Measurements from ENCODE around the gene EFHD2.
"Not testable (repeated sequence)": the region's sequence is repeated elsewhere in the genome, so short reads cannot be mapped to it uniquely, and the experiment has no call there.

EFHD2 gene

DNA sequence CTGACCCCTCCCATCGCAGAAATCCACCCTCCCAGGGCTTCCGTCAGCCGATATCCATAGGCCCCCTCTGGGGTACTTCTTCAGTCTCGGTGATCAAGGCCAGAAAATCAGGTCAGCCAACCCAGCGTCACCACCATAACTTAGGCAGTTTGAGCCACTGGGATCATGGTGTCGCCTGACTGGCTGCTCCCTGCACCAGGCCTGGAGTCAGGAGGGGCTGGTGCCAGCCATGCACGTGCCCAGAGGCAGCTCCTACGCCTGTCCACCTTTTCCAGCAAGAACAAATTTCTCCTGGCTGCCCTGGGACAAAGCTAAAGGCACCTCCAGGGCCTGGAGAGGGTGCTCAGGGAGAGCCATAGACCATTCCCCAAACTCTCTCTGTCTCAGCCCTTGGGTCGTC lies 23.8 kb downstream of the EFHD2 start:
- FAIRE-seq, result no peak

DNA sequence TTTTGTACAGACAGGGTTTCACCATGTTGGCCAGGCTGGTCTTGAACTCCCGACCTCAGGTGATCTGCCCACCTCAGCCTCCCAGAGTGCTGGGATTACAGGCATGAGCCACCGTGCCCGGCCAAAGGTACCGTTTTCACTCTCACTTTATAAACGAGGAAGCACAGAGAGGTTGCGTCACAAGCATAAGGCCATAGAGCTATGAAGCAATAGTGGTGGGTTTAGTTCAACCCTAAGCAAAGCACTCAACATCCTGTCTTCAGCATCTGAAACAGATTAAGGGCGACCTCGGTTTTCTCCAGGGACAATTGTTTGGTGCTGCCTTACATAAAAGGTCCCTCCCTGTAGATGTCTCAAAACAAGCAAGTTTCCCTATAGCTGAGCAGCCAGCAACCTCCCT lies 25.1 kb downstream of the EFHD2 start:
- FAIRE-seq, result not testable (repeated sequence)

DNA sequence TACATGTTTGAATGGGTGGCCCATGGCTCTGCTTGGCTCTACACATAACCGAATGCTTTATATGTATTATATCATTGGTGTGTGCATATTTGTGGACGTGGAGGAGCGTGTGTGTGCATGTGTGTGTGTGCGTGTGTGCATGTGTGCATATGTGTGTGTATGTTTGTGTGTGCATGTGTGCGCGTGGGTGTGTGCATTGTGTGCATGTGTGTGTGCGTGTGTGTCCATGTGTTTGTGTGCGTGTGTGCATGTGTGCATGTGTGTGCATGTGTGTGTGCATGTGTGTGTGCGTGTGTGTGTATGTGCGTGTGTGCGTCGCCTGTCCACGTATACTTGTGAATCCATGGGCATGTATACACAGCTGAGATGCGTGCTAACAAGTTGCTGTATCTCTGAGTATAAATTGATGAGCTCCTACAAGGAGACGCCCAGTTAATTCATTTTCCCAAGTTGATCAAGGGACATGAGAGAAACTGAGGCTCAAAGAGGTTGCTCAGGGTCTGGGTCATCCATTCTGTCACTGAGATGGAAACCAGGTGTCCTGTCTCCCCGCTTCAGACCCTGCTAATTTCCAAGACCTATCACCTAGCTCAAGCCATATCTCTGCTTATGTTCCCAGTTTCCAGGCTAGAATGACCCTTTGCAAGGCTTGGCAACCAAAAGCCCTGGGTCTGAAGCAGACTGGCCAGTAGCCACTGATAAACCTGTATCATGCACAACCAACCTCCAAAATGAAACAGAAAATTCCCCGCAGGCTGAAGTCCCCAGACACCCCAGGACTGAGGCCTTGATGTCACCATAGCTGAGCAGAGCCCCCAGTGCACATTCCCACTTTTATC lies 25.8 kb downstream of the EFHD2 start:
- no peak for FAIRE-seq

DNA sequence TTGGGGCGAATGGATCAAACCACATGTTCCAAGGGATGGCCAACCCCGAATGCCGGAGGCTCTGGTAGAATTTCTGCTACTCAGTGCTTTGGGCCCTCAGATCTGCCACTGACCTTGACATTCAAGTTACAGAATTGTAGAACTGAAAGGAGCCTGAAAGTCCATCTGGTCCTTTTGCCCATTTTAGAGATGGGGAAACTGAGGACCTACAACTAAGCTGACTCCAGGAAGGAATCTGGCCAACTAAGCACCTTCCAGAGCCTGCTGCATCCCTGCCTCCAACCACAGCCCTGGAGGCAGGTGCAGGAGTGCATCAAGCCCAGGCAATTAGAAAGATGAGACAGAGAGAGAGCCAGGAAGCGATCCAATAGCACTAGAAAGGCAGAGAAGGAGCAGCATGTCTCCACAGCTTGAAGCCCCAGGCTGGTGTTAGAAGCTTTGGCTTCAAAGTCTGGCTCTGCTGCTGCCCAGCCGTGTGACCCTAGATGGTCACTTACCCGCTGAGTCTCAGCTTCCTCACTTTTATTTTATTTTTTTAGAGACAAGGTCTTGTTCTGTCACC lies 27.3 kb downstream of the EFHD2 start:
- FAIRE-seq, result no peak

DNA sequence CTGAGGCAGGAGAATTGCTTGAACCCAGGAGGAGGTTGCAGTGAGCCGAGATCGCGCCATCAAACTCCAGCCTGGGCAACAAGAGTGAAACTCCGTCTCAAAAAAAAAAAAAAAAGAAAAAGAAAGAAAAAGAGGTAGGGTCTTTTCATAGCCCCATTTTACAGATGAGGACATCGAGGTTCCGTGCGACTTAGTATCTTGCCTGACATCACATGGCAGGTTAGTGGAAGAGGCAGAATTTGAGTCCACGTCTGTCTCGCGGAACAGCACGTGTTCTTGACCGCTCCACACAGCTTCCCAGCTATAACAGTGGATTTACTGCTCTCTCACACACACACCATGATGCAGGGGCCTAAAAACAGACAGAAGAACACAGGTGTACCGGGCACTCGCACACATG lies 29.6 kb downstream of the EFHD2 start:
- FAIRE-seq, result no peak

DNA sequence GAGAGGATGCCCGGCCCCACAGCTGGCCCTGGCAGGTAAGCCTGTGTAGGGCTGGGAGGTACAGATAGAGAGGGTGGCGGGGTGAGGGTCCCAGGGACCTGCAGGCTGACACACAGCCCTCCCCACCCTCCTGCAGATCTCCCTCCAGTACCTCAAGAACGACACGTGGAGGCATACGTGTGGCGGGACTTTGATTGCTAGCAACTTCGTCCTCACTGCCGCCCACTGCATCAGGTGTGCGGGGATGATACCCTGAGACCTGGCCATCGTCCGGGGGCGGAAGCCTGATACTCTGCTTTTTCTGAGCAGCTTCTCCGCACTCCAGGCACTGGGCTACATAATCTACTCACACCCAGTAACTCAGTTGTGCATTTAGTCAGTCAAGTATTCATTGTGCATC lies 30.7 kb downstream of the EFHD2 start:
- no peak for FAIRE-seq

DNA sequence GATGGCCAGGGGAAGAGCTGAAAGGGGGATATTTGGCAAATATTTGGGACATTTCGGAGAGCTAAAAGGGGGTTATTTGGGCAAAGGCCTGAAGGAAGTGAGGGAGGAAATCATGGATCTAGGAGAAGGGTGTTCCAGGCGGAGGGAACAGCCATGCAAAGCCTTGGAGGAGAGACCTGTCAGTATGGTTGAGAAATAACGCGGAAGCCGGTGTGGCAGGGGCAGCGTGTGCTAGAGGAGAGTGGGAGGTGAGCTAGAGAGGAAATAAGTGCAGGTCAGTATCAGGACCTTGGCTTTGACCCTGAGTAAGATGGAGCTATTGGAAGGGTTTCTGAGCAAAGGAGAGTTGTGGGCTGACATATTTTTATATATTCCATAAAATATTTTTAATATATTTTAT lies 31.6 kb downstream of the EFHD2 start:
- FAIRE-seq, result no peak

DNA sequence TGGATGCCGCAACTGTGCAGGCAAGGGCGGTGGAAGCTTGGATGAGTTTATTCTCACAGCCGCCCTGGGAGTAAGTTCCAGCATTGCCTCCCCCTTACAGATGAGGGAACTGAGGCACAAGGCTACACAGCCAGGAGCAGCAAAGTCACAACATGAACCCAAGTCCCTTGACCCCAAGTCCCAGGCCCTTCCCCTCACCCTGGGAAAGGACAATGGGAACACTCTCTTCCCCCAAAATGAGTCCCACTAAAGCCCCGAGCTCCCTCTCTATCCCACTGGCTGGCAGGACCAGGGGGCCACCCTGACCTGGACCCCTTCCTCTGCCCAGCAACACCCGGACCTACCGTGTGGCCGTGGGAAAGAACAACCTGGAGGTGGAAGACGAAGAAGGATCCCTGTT lies 32.4 kb downstream of the EFHD2 start:
- FAIRE-seq, result no peak

DNA sequence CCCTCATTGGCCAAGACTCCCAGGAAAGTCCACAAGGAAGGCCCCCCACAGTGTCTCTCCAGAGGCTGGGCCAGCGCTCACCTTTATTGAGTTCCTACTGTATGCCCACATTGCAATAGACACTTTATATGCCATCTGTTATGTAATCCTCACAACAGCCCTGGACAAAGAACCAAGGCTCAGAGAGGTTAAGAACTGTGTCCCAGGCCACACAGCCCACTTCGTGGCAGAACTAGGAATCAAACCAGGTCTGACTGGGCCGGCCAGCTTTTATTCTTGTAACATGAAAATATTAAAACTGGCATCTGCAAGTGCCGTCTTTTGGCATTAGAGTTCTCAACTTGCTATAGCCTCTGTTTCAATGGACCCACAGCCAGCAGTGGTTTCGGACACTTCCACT lies 33.1 kb downstream of the EFHD2 start:
- no peak for FAIRE-seq

DNA sequence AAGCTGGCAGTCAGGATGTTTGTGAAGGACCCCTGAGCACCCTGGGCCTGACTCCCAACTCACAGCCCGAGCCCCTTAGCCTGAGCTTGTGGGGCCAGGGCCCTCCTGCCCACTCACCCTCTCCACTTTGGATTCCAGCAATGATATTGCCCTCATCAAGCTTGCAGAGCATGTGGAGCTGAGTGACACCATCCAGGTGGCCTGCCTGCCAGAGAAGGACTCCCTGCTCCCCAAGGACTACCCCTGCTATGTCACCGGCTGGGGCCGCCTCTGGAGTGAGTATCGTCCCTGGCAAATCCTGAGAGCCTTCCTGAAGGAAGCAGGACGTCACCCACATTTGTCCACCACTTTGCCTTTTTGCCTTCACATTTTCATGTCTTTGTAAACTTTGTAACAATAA lies 33.6 kb downstream of the EFHD2 start:
- FAIRE-seq, result no peak

DNA sequence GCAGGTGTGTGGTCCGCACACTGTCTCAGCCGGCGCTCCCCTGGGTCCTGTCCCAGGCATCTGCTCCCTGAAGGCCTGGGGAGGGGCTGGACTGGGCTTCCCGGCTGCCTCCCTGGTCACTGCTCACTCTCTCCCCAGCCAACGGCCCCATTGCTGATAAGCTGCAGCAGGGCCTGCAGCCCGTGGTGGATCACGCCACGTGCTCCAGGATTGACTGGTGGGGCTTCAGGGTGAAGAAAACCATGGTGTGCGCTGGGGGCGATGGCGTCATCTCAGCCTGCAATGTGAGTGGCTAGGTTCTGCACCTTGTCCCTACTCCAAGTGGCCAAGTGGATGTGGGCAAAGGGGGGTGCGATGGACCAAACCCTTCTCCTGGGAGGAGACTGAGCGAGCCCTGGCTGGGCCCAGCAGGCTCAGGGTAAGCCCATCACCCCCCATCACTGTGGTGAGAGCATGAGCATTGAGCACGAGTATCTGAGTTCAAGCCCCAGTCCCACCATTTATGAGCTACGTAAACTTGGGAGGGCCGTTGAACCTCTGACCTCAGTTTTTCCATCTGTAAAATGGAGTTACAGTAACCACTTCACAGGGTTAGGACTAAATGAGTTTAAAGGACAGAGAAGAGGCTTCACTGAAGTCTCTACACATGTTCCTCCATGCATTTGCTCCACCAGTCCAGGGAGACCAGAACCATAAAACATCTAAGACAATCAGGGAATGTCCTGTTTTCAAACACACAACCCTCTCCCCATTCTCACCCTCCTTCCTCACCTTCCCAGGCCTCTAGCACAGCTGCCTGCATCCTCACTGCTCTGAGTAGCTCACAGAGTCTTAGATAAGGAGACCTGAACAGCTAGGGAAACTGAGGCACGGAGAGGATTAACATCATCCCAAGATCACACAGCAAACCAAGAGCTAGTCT lies 35.0 kb downstream of the EFHD2 start:
- FAIRE-seq, result no peak

DNA sequence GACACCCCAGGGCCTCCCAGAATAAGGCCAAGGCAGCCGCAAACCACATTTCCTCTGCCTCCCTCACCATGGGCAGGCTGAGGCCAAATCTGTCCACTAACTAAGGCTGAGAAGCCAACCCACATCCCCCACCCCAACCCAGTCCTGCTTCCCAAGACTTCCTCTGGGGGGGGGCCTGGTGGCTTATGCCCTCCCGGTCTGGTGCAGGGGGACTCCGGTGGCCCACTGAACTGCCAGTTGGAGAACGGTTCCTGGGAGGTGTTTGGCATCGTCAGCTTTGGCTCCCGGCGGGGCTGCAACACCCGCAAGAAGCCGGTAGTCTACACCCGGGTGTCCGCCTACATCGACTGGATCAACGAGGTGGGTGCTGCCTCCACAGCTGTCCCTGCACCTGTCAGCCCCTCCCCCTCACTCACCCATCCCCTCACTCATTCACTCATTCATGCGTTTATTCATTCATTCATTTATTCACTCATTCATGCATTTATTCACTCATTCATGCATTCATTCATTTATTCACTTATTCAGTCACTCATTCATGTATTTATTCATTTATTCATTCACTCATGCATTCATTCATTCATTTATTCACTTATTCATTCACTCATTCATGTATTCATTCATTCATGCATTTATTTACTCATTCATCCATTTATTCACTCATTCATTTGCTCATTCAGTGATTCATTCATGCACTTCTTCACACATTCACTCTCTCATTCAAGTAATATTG lies 35.9 kb downstream of the EFHD2 start:
- no peak for FAIRE-seq

DNA sequence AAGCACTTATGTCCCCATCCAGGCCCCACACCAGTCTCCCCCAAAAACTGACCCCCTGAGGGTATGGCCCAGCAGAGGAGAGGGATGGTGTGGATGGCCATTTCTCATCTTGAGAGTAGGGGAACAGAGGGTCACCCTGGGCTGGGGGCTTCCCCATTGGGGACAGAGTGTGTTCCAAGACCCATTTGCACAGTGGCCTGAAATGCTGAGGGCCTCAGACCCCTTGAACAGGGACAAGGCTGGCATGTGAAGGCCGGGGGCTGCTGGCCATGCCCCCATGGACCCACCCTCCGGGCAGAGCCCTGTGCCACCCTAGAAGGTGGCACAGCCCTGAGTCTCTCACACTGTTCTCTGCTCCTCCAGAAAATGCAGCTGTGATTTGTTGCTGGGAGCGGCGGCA lies 36.5 kb downstream of the EFHD2 start:
- FAIRE-seq, result no peak

DNA sequence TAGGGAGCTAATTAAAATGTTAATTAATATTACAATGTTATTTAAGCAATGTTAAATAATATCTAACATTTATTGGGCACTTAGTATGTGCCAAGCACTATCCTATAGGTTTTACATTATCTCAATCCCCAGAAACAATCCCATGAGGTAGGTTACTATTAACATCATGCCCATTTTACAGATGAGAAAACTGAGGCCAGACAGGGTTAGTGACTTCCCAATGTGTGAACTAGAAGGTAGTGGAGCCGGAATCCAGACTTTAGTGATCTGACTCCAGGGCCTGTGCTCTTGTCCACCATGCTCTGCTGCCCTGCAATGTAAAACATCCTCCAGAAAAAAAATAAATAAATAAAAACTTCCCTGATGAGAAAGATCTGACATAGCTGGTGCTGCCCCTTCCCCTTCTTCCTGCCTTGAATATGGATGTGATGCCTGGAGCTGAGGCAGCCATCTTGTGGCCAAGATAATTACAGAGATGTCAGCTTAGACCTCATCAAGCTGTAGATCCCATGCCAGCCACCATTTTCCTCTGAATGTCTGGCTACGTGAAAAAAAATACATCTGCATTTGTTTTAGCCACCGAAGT lies 39.3 kb downstream of the EFHD2 start:
- no peak for FAIRE-seq

DNA sequence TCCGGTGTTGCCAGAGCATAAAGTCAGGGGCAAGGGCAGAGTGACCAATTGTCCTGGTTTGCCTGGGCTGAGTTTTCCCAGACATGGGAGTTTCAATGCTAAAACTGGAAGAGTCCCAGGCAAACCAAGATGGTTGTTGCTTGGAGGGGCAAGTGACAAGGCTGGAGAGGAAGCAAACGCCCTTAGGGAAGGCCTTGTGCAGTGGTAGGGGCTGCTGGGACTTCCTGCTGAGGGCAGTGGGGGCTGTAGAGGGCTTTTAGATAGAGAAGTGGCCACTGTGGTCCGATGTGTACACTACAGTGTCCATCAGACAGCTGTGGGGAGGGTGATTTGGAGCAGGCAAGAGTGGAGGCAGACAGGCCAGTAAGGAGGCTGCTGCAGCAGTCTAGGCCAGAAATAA lies 39.9 kb downstream of the EFHD2 start:
- no peak for FAIRE-seq

DNA sequence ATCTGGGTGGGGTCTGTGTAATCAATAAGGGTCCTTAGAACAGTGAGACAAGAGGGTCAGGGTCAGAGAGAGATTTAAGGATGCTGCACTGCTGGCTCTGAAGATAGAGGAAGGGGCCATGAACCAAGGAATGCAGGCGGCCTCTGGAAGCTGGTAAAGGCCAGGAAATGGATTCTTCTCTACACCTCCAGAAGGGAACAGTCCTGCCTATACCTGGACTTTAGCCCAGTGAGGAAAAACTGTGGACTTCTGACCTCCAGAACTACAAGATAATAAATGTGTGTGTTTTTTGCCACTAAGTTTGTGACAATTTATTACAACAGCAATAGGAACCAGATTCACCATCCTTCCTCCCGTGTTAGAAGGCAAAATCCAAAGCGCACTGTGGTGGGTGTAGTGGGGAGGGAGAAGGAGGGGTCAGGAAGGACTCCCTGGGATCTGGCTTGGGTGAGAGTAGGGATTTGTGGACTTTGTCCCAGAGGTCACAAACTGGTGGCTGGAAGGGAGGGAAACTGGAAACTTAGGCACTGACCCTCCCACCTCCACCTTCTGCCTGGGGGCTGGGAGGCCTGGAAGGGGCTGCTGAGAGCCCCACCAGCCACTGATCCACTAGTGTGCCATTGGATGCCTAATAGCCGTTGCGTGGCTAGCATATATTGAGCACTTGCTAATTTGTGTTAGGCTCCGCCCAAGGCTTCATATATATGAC lies 41.5 kb downstream of the EFHD2 start:
- FAIRE-seq, result no peak

DNA sequence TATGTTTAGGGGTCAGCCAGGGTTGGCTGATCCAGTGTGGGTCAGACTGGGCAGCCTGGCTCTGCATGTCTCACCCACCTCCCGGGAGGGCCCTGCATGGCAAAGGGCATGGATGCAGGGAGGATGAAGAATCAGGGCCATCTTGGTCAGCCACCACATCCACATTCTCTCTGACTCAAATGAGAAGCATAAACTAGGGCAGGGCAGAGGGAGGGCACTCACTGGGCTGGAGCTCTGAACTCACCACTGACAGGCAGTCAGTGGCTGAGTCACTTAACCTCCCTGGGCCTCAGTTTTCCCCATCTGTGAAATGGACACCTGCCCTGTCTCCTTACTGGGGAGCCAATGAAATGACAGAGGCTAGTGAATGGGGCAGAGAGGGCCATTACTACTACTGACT lies 42.5 kb downstream of the EFHD2 start:
- FAIRE-seq, result no peak

DNA sequence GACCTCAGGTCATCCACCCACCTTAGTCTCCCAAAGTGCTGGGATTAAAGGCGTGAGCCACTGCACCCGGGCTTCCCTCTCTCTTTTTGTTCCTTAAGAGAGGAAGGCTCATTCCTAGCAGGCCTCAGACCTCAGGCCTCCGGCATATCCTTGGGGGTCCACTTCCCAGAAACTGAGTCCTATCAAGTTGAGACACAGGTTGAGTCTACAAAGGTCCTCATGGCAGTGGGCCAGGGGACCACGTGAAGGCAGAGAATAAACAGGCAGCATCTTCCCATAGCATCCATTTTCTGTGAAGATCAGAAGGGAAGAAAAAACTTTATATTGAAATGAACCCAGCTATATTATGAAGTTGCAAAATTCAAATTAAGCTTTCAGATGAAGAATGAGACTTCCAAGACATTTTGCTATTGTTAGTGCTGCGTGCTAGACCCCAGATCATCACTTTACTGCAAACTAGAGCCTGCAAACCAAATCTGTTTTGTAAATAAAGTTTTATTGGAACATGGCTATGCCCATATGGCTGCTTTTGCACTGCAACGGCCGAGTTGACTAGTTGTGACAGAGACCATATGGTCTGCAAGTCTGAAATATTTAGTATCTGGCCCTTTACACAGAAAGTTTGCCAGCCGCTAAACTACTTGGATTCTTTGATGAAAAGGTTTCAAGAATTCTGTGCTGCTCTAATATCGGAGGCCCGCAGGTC lies 43.3 kb downstream of the EFHD2 start:
- no peak for FAIRE-seq

DNA sequence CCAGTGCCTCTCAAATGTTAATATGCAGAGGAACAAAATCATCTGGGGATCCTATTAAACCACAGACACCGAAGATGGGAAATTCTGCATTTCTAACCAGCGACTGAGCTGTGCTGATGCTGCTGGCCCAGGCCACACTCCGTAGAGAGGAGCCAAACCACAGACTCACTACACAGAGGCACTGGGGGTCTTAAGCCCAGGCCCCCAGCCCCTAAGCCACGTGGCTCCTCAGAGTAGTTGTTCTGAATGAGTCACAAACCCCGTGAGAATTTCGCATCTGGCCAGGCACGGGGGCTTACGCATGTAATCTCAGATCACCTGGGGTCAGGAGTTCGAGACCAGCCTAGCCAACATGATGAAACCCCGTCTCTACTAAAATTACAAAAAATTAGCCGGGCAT lies 44.0 kb downstream of the EFHD2 start:
- FAIRE-seq, result no peak

DNA sequence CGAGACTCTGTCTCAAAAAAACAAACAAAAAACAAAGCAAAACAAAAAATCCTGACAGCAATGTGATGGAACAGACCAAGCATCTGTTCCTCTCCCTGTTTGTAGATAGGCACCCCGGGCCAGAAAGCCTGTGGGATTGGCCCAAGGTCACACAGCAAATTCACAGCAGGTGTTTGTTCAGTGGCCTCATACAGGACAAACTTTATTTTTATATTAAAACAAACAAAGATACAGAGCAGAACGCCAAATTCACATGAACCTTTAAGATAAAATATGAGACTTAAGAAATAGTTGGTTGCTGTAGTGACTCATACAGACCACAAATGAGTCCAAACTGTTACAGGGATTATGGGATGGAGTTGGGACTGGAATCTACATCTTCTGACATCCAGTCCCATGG lies 44.6 kb downstream of the EFHD2 start:
- FAIRE-seq, result no peak

DNA sequence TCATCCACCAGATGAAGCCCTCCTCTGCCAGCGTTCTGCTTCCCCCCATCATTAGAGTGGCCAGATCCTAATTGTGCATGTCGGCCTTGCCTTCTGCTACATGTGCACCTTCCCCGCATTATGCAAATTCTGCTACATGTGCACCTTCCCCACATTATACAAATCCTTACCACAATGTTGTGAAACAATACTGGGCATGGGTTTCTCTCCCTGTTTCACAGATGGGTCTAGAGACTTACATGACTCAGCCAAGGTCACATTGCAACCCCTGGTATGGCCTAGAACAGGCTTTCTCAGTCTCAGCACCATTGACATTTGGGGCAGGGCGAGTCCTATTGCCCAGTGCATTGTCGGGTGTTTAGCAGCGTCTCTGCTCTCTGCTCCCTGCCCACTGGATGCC lies 45.8 kb downstream of the EFHD2 start:
- FAIRE-seq, result no peak
